IPS DF 6.9 (cell line): ENCODE measurements around the gene HCFC2.
"Not testable (repeated sequence)": the region's sequence is repeated elsewhere in the genome, so short reads cannot be mapped to it uniquely, and the experiment has no call there.

Experiments used
- DNase-seq: peaks from one replicate; pipeline ENCODE4 v3.0.0-alpha.2; 2013; ENCODE audit warnings: low read depth, low spot score
- H3K27ac ChIP-seq: one replicate; pipeline ENCODE4 v1.5.1; 2013; ENCODE audit warnings: low read length, control low read depth
- H3K27me3 ChIP-seq: 2 replicates; pipeline ENCODE4 v1.6.1; 2013; ENCODE audit warnings: mild to moderate bottlenecking, low read length; ENCODE audit not compliant: control insufficient read depth, insufficient read depth
- H3K36me3 ChIP-seq: 2 replicates; pipeline ENCODE4 v1.6.1; 2013; ENCODE audit warnings: low read length; ENCODE audit not compliant: control insufficient read depth, insufficient read depth
- H3K4me1 ChIP-seq: 2 replicates; pipeline ENCODE4 v1.6.1; 2013; ENCODE audit warnings: low read length; ENCODE audit not compliant: control insufficient read depth, insufficient read depth
- H3K4me3 ChIP-seq: 2 replicates; pipeline ENCODE4 v1.5.1; 2013; ENCODE audit warnings: mild to moderate bottlenecking, low read length
- H3K9me3 ChIP-seq: 2 replicates; pipeline ENCODE4 v1.6.1; 2013; ENCODE audit warnings: low read length, inconsistent platforms; ENCODE audit not compliant: control insufficient read depth, insufficient read depth
- WGBS: extraction: QIAGEN DNeasy Blood & Tissue Kit; methylation state at CpG from one replicate; pipeline ENCODE4 v1.1.7; 2013; ENCODE audit warnings: mixed read lengths, missing lambda C conversion rate; ENCODE audit not compliant: insufficient read length, insufficient coverage; 5-methylcytosine and 5-hydroxymethylcytosine counted together

The HCFC2 gene

GRCh38 chr12:104064031-104064841 is at the start of gene HCFC2:
HCFC2 (plus strand) TSS chr12:104064531; CDS start chr12:104064561, 30 bp downstream.
- H3K36me3 ChIP-seq, result no peaks in the 10 kb centered on the region
- DNase-seq, result peak; percentile 50
- no CpG with 5 or more reads among the region's 74 CpGs for WGBS
- peak within 1 kb of the TSS; percentile 97 for H3K4me3 ChIP-seq
- H3K27ac ChIP-seq, result no peak within 1 kb of the TSS
- no peaks in the 10 kb centered on the region for H3K4me1 ChIP-seq
- H3K9me3 ChIP-seq, result no peaks in the 10 kb centered on the region
- no peaks in the 10 kb centered on the region for H3K27me3 ChIP-seq

- H3K36me3 ChIP-seq, H3K4me3 ChIP-seq, H3K4me1 ChIP-seq, DNase-seq, H3K27ac ChIP-seq, H3K9me3 ChIP-seq, H3K27me3 ChIP-seq: not testable (repeated sequence)
- no CpG with 5 or more reads among the region's 1 CpG for WGBS
Measured at GRCh38 chr12:104021862-104022261, 42.5 kb upstream of the HCFC2 start.

GRCh38 chr12:104022786-104023185 is 41.5 kb upstream of the HCFC2 start:
- Histone ChIP-seq H3K36me3 (no peaks in the 10 kb centered on the region), H3K4me1 (no peaks in the 10 kb centered on the region), H3K27me3 (no peaks in the 10 kb centered on the region), H3K4me3 (no peak overlapping the region), H3K9me3 (no peaks in the 10 kb centered on the region), H3K27ac (no peak overlapping the region)
- WGBS, result no CpG with 5 or more reads among the region's 3 CpGs
- no peak for DNase-seq

- Histone ChIP-seq H3K27me3 (no peaks in the 10 kb centered on the region), H3K9me3 (no peaks in the 10 kb centered on the region), H3K36me3 (no peaks in the 10 kb centered on the region), H3K27ac (no peak overlapping the region), H3K4me1 (no peaks in the 10 kb centered on the region), H3K4me3 (no peak overlapping the region)
- WGBS, result no CpG with 5 or more reads among the region's 2 CpGs
- DNase-seq, result no peak
Measured at GRCh38 chr12:104023710-104024109, 40.6 kb upstream of the HCFC2 start.

GRCh38 chr12:104024348-104024747 is 40.0 kb upstream of the HCFC2 start:
- no peaks in the 10 kb centered on the region for H3K36me3 ChIP-seq
- no peak for DNase-seq
- H3K4me3 ChIP-seq, result no peak overlapping the region
- no peaks in the 10 kb centered on the region for H3K27me3 ChIP-seq
- no peaks in the 10 kb centered on the region for H3K4me1 ChIP-seq
- no peak overlapping the region for H3K27ac ChIP-seq
- H3K9me3 ChIP-seq, result no peaks in the 10 kb centered on the region
- no CpG with 5 or more reads among the region's 6 CpGs for WGBS

GRCh38 chr12:104025771-104026170 is 38.6 kb upstream of the HCFC2 start:
- no peak for DNase-seq
- no peaks in the 10 kb centered on the region for H3K36me3 ChIP-seq
- no peak overlapping the region for H3K27ac ChIP-seq
- H3K4me3 ChIP-seq, result no peak overlapping the region
- no peaks in the 10 kb centered on the region for H3K4me1 ChIP-seq
- no peaks in the 10 kb centered on the region for H3K27me3 ChIP-seq
- no CpG with 5 or more reads among the region's 2 CpGs for WGBS
- H3K9me3 ChIP-seq, result no peaks in the 10 kb centered on the region

GRCh38 chr12:104026841-104027599 is 37.3 kb upstream of the HCFC2 start:
- no peaks in the 10 kb centered on the region for H3K4me1 ChIP-seq
- no CpG with 5 or more reads among the region's 5 CpGs for WGBS

GRCh38 chr12:104030596-104030995 is 33.7 kb upstream of the HCFC2 start:
- H3K4me1 ChIP-seq, DNase-seq, H3K27ac ChIP-seq, H3K27me3 ChIP-seq, H3K4me3 ChIP-seq, H3K36me3 ChIP-seq, H3K9me3 ChIP-seq: not testable (repeated sequence)
- WGBS, result no CpG with 5 or more reads among the region's 27 CpGs

More at GRCh38 chr12:104026841-104027599, 37.3 kb upstream of the HCFC2 start:
- H3K27me3 ChIP-seq, result no peaks in the 10 kb centered on the region
- no peaks in the 10 kb centered on the region for H3K9me3 ChIP-seq
- H3K27ac ChIP-seq, result no peak overlapping the region
- H3K4me3 ChIP-seq, result no peak overlapping the region
- no peak for DNase-seq
- H3K36me3 ChIP-seq, result no peaks in the 10 kb centered on the region

GRCh38 chr12:104036143-104036542 is 28.2 kb upstream of the HCFC2 start:
- H3K4me3 ChIP-seq, H3K27me3 ChIP-seq, H3K36me3 ChIP-seq, H3K27ac ChIP-seq, H3K4me1 ChIP-seq, DNase-seq, H3K9me3 ChIP-seq: not testable (repeated sequence)
- WGBS, result no CpG with 5 or more reads among the region's 2 CpGs

GRCh38 chr12:104039769-104040168 is 24.6 kb upstream of the HCFC2 start:
- not testable (repeated sequence) for DNase-seq, H3K9me3 ChIP-seq, H3K4me3 ChIP-seq, H3K27me3 ChIP-seq, H3K4me1 ChIP-seq, H3K36me3 ChIP-seq, H3K27ac ChIP-seq
- WGBS, result no CpG with 5 or more reads among the region's 1 CpG
